ENCODE measurements around the gene PTPRT.

Gene PTPRT

DNA sequence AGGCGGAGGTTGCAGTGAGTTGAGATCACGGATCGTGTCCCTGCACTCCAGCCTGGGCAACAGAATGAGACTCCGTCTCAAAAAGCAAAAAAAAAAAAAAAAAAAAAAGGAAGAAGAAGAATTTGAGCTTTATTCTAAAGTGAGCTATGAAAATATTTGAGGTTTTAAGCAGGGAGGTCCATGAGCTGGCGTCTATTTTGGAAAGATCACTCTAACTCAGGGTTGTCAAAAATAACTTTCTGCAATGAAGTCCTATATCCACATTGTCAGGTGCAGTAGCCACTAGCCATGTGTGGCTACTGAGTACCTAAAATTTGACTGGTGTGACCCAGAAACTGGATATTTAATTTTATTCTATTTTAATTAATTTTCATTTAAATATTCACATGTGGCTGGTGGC is 217.1 kb downstream of the PTPRT start:
- H3K4me3 ChIP-seq (ENCODE audit: insufficient read depth in 1 of 2, low read depth in 1 of 2, low read length in 2 of 2): no peak overlapping the region
- H3K27ac ChIP-seq (ENCODE audit: low read length, poor library complexity, severe bottlenecking): no peak overlapping the region
- no peaks in the 10 kb centered on the region for H3K4me1 ChIP-seq (ENCODE audit: control insufficient read depth, insufficient read depth, low read depth, low read length)
- no peak overlapping the region for H3K14ac ChIP-seq (ENCODE audit: low read length in 2 of 2)
- DNase-seq: no peak
- no peak overlapping the region for H4K8ac ChIP-seq (ENCODE audit: low read length)
- H2AK5ac ChIP-seq (ENCODE audit: low read length, severe bottlenecking): no peak overlapping the region
- H3K9me3 ChIP-seq (ENCODE audit: control insufficient read depth, low read length): peaks cover 3% of the 10 kb centered on the region
- H3K9ac ChIP-seq (ENCODE audit: low read length): no peak overlapping the region
- WGBS: 95% methylated on average over 5 of the region's 5 CpGs
- no peak overlapping the region for H3K18ac ChIP-seq (ENCODE audit: low read depth in 1 of 2, low read length in 2 of 2)
- H2BK120ac ChIP-seq (ENCODE audit: low read depth, low read length): no peak overlapping the region
- no peak overlapping the region for H3K23ac ChIP-seq (ENCODE audit: low read length in 2 of 2)
- H3K27me3 ChIP-seq (ENCODE audit: control insufficient read depth in 1 of 2, insufficient read depth in 1 of 2, low read length in 2 of 2): no peaks in the 10 kb centered on the region
- no peaks in the 10 kb centered on the region for H3K36me3 ChIP-seq (ENCODE audit: control insufficient read depth in 1 of 2, insufficient read depth in 2 of 2, low read depth in 1 of 2, low read length in 2 of 2)
- no peak overlapping the region for H2BK12ac ChIP-seq (ENCODE audit: low read length in 2 of 2)
- no peak overlapping the region for H2BK5ac ChIP-seq (ENCODE audit: low read depth, low read length, poor library complexity, severe bottlenecking)
- no peak overlapping the region for H4K91ac ChIP-seq (ENCODE audit: low read length)
- no peak overlapping the region for H2BK15ac ChIP-seq (ENCODE audit: low read depth, poor library complexity, severe bottlenecking)
- H2AFZ ChIP-seq (ENCODE audit: low read depth, low read length): no peak overlapping the region
- H3K4me2 ChIP-seq (ENCODE audit: low read length, poor library complexity, severe bottlenecking): no peak overlapping the region
- no peak overlapping the region for H3K4ac ChIP-seq (ENCODE audit: low read depth in 1 of 2, low read length in 2 of 2)
- no peaks in the 10 kb centered on the region for H3K79me1 ChIP-seq (replicated peaks; ENCODE audit: low read length, poor library complexity, severe bottlenecking)

DNA sequence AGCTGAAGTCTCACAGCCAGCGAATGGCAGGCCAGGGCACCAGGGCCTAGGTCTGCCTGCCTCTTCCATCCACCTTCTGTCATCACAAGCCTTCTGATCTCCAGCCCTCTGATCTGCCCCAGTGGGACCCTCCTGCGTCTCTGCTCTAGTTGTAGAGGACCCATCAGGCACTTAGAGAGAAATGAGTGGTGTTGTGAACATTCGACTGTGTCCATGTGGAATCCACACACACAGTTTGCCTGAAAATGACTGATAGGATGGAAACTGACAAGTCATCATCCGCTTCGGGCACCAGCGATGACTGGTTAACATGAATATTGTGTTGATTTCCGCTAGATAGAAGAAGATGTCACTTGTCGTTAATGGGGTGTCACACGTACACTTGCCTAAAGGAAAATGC is 221.0 kb downstream of the PTPRT start:
- no peak overlapping the region for H3K4me2 ChIP-seq (ENCODE audit: low read length, poor library complexity, severe bottlenecking)
- no peak overlapping the region for H3K27ac ChIP-seq (ENCODE audit: low read length, poor library complexity, severe bottlenecking)
- no peak overlapping the region for H3K23ac ChIP-seq (ENCODE audit: low read length in 2 of 2)
- H3K36me3 ChIP-seq (ENCODE audit: control insufficient read depth in 1 of 2, insufficient read depth in 2 of 2, low read depth in 1 of 2, low read length in 2 of 2): no peaks in the 10 kb centered on the region
- H4K91ac ChIP-seq (ENCODE audit: low read length): no peak overlapping the region
- 81% methylated on average over 9 of the region's 9 CpGs for WGBS
- no peak overlapping the region for H2BK15ac ChIP-seq (ENCODE audit: low read depth, poor library complexity, severe bottlenecking)
- no peak overlapping the region for H2BK5ac ChIP-seq (ENCODE audit: low read depth, low read length, poor library complexity, severe bottlenecking)
- no peaks in the 10 kb centered on the region for H3K79me1 ChIP-seq (replicated peaks; ENCODE audit: low read length, poor library complexity, severe bottlenecking)
- no peak overlapping the region for H3K4me3 ChIP-seq (ENCODE audit: insufficient read depth in 1 of 2, low read depth in 1 of 2, low read length in 2 of 2)
- no peaks in the 10 kb centered on the region for H3K27me3 ChIP-seq (ENCODE audit: control insufficient read depth in 1 of 2, insufficient read depth in 1 of 2, low read length in 2 of 2)
- no peak overlapping the region for H2BK12ac ChIP-seq (ENCODE audit: low read length in 2 of 2)
- H3K9me3 ChIP-seq (ENCODE audit: control insufficient read depth, low read length): peaks cover 3% of the 10 kb centered on the region
- H4K8ac ChIP-seq (ENCODE audit: low read length): no peak overlapping the region
- no peak overlapping the region for H2AK5ac ChIP-seq (ENCODE audit: low read length, severe bottlenecking)
- no peak overlapping the region for H3K18ac ChIP-seq (ENCODE audit: low read depth in 1 of 2, low read length in 2 of 2)
- H3K4me1 ChIP-seq (ENCODE audit: control insufficient read depth, insufficient read depth, low read depth, low read length): no peaks in the 10 kb centered on the region
- H2BK120ac ChIP-seq (ENCODE audit: low read depth, low read length): no peak overlapping the region
- no peak for DNase-seq
- no peak overlapping the region for H3K9ac ChIP-seq (ENCODE audit: low read length)
- no peak overlapping the region for H3K4ac ChIP-seq (ENCODE audit: low read depth in 1 of 2, low read length in 2 of 2)
- H3K14ac ChIP-seq (ENCODE audit: low read length in 2 of 2): no peak overlapping the region
- H2AFZ ChIP-seq (ENCODE audit: low read depth, low read length): no peak overlapping the region

DNA sequence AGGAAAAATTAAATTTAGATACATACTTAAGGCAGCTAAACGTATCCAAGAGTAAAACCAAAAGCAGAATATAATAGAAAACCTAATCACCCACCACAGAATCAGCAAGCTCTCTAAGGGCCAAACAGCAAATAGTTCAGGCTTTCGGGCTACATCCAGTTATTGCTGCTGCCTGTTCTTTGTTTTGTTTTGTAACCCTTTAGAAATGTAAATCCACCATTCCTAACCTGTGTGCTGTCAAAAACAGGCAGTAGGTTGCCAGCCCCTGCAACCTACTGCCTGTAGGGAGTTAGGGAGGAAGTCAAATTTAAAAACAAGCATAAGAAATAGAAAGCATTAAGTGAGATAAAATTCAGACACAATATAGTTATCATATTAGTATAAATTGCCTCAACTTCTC is 225.9 kb downstream of the PTPRT start:
- H3K14ac ChIP-seq (ENCODE audit: low read length in 2 of 2): no peak overlapping the region
- no peak for DNase-seq
- H2BK12ac ChIP-seq (ENCODE audit: low read length in 2 of 2): no peak overlapping the region
- H3K79me1 ChIP-seq (replicated peaks; ENCODE audit: low read length, poor library complexity, severe bottlenecking): no peaks in the 10 kb centered on the region
- H3K27me3 ChIP-seq (ENCODE audit: control insufficient read depth in 1 of 2, insufficient read depth in 1 of 2, low read length in 2 of 2): no peaks in the 10 kb centered on the region
- H2BK15ac ChIP-seq (ENCODE audit: low read depth, poor library complexity, severe bottlenecking): no peak overlapping the region
- no peak overlapping the region for H2AFZ ChIP-seq (ENCODE audit: low read depth, low read length)
- no peak overlapping the region for H2AK5ac ChIP-seq (ENCODE audit: low read length, severe bottlenecking)
- no peak overlapping the region for H3K4me2 ChIP-seq (ENCODE audit: low read length, poor library complexity, severe bottlenecking)
- H3K4ac ChIP-seq (ENCODE audit: low read depth in 1 of 2, low read length in 2 of 2): no peak overlapping the region
- WGBS: 22% methylated on average over 1 of the region's 2 CpGs
- no peak overlapping the region for H2BK120ac ChIP-seq (ENCODE audit: low read depth, low read length)
- no peak overlapping the region for H4K91ac ChIP-seq (ENCODE audit: low read length)
- no peak overlapping the region for H3K18ac ChIP-seq (ENCODE audit: low read depth in 1 of 2, low read length in 2 of 2)
- H3K27ac ChIP-seq (ENCODE audit: low read length, poor library complexity, severe bottlenecking): no peak overlapping the region
- no peak overlapping the region for H4K8ac ChIP-seq (ENCODE audit: low read length)
- H3K36me3 ChIP-seq (ENCODE audit: control insufficient read depth in 1 of 2, insufficient read depth in 2 of 2, low read depth in 1 of 2, low read length in 2 of 2): no peaks in the 10 kb centered on the region
- H3K9me3 ChIP-seq (ENCODE audit: control insufficient read depth, low read length): peaks cover 1% of the 10 kb centered on the region
- no peak overlapping the region for H3K4me3 ChIP-seq (ENCODE audit: insufficient read depth in 1 of 2, low read depth in 1 of 2, low read length in 2 of 2)
- no peak overlapping the region for H3K23ac ChIP-seq (ENCODE audit: low read length in 2 of 2)
- no peak overlapping the region for H3K9ac ChIP-seq (ENCODE audit: low read length)
- no peaks in the 10 kb centered on the region for H3K4me1 ChIP-seq (ENCODE audit: control insufficient read depth, insufficient read depth, low read depth, low read length)
- no peak overlapping the region for H2BK5ac ChIP-seq (ENCODE audit: low read depth, low read length, poor library complexity, severe bottlenecking)

DNA sequence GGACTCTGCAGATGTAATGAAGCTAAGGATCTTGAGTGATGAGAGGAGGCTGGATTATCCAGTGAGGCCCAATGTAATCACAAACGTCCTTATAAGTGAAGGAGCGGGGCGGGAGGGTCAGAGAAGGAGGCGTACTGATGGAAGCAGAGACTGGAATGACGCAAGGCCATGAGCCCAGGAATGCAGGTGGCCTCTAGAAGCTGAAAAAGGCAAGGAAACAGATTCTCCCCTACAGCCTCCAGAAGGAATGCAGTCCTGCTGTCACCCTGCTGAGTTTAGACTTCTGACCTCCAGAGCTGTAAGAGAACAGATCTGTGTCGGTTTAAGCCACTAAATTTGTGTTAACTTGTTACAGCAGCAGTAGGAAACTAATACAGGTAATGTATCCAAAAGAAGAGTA is 227.9 kb downstream of the PTPRT start:
- Histone ChIP-seq H3K9ac (ENCODE audit: low read length) (no peak overlapping the region), H3K36me3 (ENCODE audit: control insufficient read depth in 1 of 2, insufficient read depth in 2 of 2, low read depth in 1 of 2, low read length in 2 of 2) (no peaks in the 10 kb centered on the region), H3K18ac (ENCODE audit: low read depth in 1 of 2, low read length in 2 of 2) (no peak overlapping the region), H3K27me3 (ENCODE audit: control insufficient read depth in 1 of 2, insufficient read depth in 1 of 2, low read length in 2 of 2) (no peaks in the 10 kb centered on the region), H4K8ac (ENCODE audit: low read length) (no peak overlapping the region), H2BK15ac (ENCODE audit: low read depth, poor library complexity, severe bottlenecking) (no peak overlapping the region), H3K23ac (ENCODE audit: low read length in 2 of 2) (no peak overlapping the region), H3K4me2 (ENCODE audit: low read length, poor library complexity, severe bottlenecking) (no peak overlapping the region), H2BK5ac (ENCODE audit: low read depth, low read length, poor library complexity, severe bottlenecking) (no peak overlapping the region), H2BK120ac (ENCODE audit: low read depth, low read length) (no peak overlapping the region), H2AK5ac (ENCODE audit: low read length, severe bottlenecking) (no peak overlapping the region), H2AFZ (ENCODE audit: low read depth, low read length) (no peak overlapping the region), H3K27ac (ENCODE audit: low read length, poor library complexity, severe bottlenecking) (no peak overlapping the region), H3K9me3 (ENCODE audit: control insufficient read depth, low read length) (no peaks in the 10 kb centered on the region), H4K91ac (ENCODE audit: low read length) (no peak overlapping the region), H2BK12ac (ENCODE audit: low read length in 2 of 2) (no peak overlapping the region), H3K79me1 (replicated peaks; ENCODE audit: low read length, poor library complexity, severe bottlenecking) (no peaks in the 10 kb centered on the region), H3K4me3 (ENCODE audit: insufficient read depth in 1 of 2, low read depth in 1 of 2, low read length in 2 of 2) (no peak overlapping the region), H3K4me1 (ENCODE audit: control insufficient read depth, insufficient read depth, low read depth, low read length) (no peaks in the 10 kb centered on the region), H3K4ac (ENCODE audit: low read depth in 1 of 2, low read length in 2 of 2) (no peak overlapping the region), H3K14ac (ENCODE audit: low read length in 2 of 2) (no peak overlapping the region)
- 63% methylated on average over 5 of the region's 6 CpGs for WGBS
- DNase-seq: no peak
